Neural cell (in vitro differentiated cells): ENCODE measurements around the gene UMAD1. TPM values are rescaled to one million over a fixed set of nuclear protein-coding genes. Genes with fewer than 3 reads are reported as not detected.

Experiments
- H2AFZ ChIP-seq: fragments of 200-600, 300-800 bp; sonication (generic), shearing (Covaris generic); 2 replicates; pipeline ENCODE4 v1.6.0; 2014; ENCODE audit warnings: low read depth, mild to moderate bottlenecking, antibody characterized with exemption, low read length, moderate library complexity
- H3F3A ChIP-seq: fragments of 200-600 bp; shearing (Covaris generic); 2 replicates; pipeline ENCODE4 v1.6.1; 2016; ENCODE audit warnings: mild to moderate bottlenecking, moderate library complexity, mixed read lengths, antibody characterized with exemption, low read length; ENCODE audit not compliant: insufficient read depth, poor library complexity, severe bottlenecking
- H3K27ac ChIP-seq: fragments of 200-600, 300-800 bp; sonication (generic), shearing (Covaris generic); 2 replicates; pipeline ENCODE4 v1.5.1; 2014; ENCODE audit warnings: mild to moderate bottlenecking, low read length, moderate library complexity
- H3K27me3 ChIP-seq: fragments of 300-800, 200-600 bp; sonication (generic), shearing (Covaris generic); 2 replicates; pipeline ENCODE4 v1.6.0; 2014; ENCODE audit warnings: mild to moderate bottlenecking, low read depth, low read length, moderate library complexity; ENCODE audit not compliant: insufficient read depth
- H3K36me3 ChIP-seq: fragments of 300-800, 200-600 bp; sonication (generic), shearing (Covaris generic); 2 replicates; pipeline ENCODE4 v1.5.1; 2014; ENCODE audit warnings: mild to moderate bottlenecking, antibody characterized with exemption, low read length, moderate library complexity; ENCODE audit not compliant: insufficient read depth
- H3K4me2 ChIP-seq: fragments of 300-800, 200-600 bp; sonication (generic), shearing (Covaris generic); 2 replicates; pipeline ENCODE4 v1.6.0; 2014; ENCODE audit warnings: mild to moderate bottlenecking, low read length
- H3K4me3 ChIP-seq: fragments of 300-800, 200-600 bp; sonication (generic), shearing (Covaris generic); 2 replicates; pipeline ENCODE4 v1.5.1; 2014; ENCODE audit warnings: mild to moderate bottlenecking, low read length, moderate library complexity
- H3K79me2 ChIP-seq: fragments of 200-600 bp; shearing (Covaris generic); replicated peaks from 2 replicates; pipeline ENCODE4 v1.6.0; 2014; ENCODE audit warnings: mild to moderate bottlenecking, low read length, moderate library complexity; ENCODE audit not compliant: insufficient read depth
- H3K9ac ChIP-seq: fragments of 300-800, 200-600 bp; sonication (generic), shearing (Covaris generic); 2 replicates; pipeline ENCODE4 v1.6.1; 2016; ENCODE audit warnings: mild to moderate bottlenecking, low read length, mixed read lengths
- H3K9me2 ChIP-seq: fragments of 200-600 bp; shearing (Covaris generic); 2 replicates; pipeline ENCODE4 v1.6.1; 2016; ENCODE audit warnings: mild to moderate bottlenecking, low read length, mixed read lengths; ENCODE audit not compliant: insufficient read depth
- H3K9me3 ChIP-seq: fragments of 200-600, 300-800 bp; sonication (generic), shearing (Covaris generic); 2 replicates; pipeline ENCODE4 v1.6.1; 2016; ENCODE audit warnings: mild to moderate bottlenecking, mixed run types, low read length, moderate library complexity, mixed read lengths
- H4K20me1 ChIP-seq: fragments of 200-600 bp; shearing (Covaris generic); 2 replicates; pipeline ENCODE4 v1.6.1; 2016; ENCODE audit warnings: mild to moderate bottlenecking, mixed run types; ENCODE audit not compliant: insufficient read depth
- EP300 ChIP-seq: fragments of 450-650 bp; conservative IDR thresholded peaks from 2 replicates; pipeline ENCODE4 v1.6.1; 2014; ENCODE audit warnings: antibody characterized with exemption, mild to moderate bottlenecking, moderate library complexity; ENCODE audit not compliant: poor library complexity, severe bottlenecking
- EZH2 ChIP-seq: fragments of 200-600, 300-800 bp; shearing (Covaris generic), sonication (generic); IDR thresholded peaks from 2 replicates; pipeline ENCODE4 v1.6.1; 2014; ENCODE audit warnings: antibody characterized with exemption, low read length, borderline replicate concordance, mild to moderate bottlenecking; ENCODE audit not compliant: insufficient read depth, poor library complexity, severe bottlenecking
- MXI1 ChIP-seq: fragments of 450-650 bp; conservative IDR thresholded peaks from 2 replicates; pipeline ENCODE4 v1.6.1; 2014; ENCODE audit warnings: antibody characterized with exemption, mild to moderate bottlenecking; ENCODE audit not compliant: poor library complexity, severe bottlenecking
- POLR2AphosphoS5 ChIP-seq: IDR thresholded peaks from 2 replicates; pipeline ENCODE4 v1.6.1; 2012
- RAD21 ChIP-seq: fragments of 450-650 bp; conservative IDR thresholded peaks from 2 replicates; pipeline ENCODE4 v1.6.1; 2014; ENCODE audit warnings: antibody characterized with exemption, mild to moderate bottlenecking, moderate library complexity
- SMC3 ChIP-seq: fragments of 450-650 bp; conservative IDR thresholded peaks from 2 replicates; pipeline ENCODE4 v1.6.1; 2014; ENCODE audit warnings: antibody characterized with exemption, mild to moderate bottlenecking, moderate library complexity; ENCODE audit not compliant: poor library complexity
- TAF1 ChIP-seq: IDR thresholded peaks from 2 replicates; pipeline ENCODE4 v1.6.1; 2012; ENCODE audit warnings: low read depth
- polyA plus RNA-seq: library from polyadenylated mRNA; depleted of rRNA; stranded (reverse); fragments of >200 nt; gene quantifications from 2 replicates; pipeline ENCODE4 v1.2.3, GENCODE V29; 2014
- TF ChIP-seq, protein P1 (sequence below): IDR thresholded peaks from 2 replicates; pipeline ENCODE4 v1.6.1; 2012; ENCODE audit warnings: borderline replicate concordance
- TF ChIP-seq, protein P2 (sequence below): fragments of 450-650 bp; IDR thresholded peaks from 2 replicates; pipeline ENCODE4 v1.5.1; 2014; ENCODE audit warnings: antibody characterized with exemption, mild to moderate bottlenecking, moderate library complexity; ENCODE audit not compliant: poor library complexity, severe bottlenecking

UMAD1 gene
- polyA plus RNA-seq, 1 donor from 2014 or later = 14.7 TPM

DNA sequence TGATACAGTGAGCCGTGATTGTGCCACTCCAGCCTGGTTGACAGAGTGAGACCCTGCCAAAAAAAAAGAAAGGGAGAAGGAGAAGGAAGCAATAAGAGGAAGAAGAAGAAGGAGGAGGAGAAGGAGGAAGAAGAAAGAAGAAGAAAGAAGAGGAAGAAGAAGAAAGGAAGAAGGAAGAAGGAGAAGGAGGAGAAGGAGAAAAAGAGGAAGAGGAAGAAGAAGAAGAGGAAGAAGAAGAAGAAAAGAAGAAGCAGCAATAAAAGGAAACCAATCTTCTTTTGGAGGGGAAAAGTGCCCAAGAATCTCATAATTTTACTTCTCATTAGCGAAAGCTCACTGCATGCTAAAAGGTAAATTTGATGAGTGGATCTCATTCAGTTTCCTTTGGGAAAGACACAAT lies 242.3 kb downstream of the UMAD1 start:
- Histone ChIP-seq H3K4me2 (no peak overlapping the region), H3K79me2 (no peaks in the 10 kb centered on the region), H3K36me3 (no peaks in the 10 kb centered on the region), H2AFZ (no peak overlapping the region), H3K27ac (no peak overlapping the region), H3K9me3 (no peaks in the 10 kb centered on the region), H3K27me3 (no peaks in the 10 kb centered on the region), H3K9ac (no peak overlapping the region), H3K9me2 (no peaks in the 10 kb centered on the region), H3F3A (no peaks in the 10 kb centered on the region), H3K4me3 (no peak overlapping the region), H4K20me1 (no peaks in the 10 kb centered on the region)
- TF ChIP-seq TAF1 (no peak), POLR2AphosphoS5 (no peak), SMC3 (no peak), MXI1 (no peak), EZH2 (no peak), RAD21 (no peak)

DNA sequence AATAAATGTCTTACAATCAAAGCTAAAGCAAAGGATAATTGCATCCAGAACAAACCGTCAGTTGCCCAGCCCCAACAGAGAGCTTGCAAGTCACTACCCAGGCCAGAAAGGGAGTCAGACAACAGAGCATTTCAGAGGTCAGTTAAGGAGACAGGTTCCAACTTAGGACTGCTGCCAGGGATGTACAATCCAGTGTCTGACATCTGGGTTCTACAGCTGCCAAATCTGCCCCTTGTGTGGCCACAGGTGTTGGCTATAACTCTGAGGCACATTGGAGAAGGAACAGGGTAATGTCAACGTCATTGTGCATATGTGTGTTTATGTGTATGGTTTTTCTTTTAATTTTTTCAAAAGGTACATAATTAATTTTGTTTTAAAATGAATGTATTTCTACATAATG lies 242.8 kb downstream of the UMAD1 start:
- TF ChIP-seq POLR2AphosphoS5 (no peak), MXI1 (no peak), EP300 (no peak), TAF1 (no peak), EZH2 (no peak), RAD21 (no peak), SMC3 (no peak)
- TF ChIP-seq, protein P1, sequence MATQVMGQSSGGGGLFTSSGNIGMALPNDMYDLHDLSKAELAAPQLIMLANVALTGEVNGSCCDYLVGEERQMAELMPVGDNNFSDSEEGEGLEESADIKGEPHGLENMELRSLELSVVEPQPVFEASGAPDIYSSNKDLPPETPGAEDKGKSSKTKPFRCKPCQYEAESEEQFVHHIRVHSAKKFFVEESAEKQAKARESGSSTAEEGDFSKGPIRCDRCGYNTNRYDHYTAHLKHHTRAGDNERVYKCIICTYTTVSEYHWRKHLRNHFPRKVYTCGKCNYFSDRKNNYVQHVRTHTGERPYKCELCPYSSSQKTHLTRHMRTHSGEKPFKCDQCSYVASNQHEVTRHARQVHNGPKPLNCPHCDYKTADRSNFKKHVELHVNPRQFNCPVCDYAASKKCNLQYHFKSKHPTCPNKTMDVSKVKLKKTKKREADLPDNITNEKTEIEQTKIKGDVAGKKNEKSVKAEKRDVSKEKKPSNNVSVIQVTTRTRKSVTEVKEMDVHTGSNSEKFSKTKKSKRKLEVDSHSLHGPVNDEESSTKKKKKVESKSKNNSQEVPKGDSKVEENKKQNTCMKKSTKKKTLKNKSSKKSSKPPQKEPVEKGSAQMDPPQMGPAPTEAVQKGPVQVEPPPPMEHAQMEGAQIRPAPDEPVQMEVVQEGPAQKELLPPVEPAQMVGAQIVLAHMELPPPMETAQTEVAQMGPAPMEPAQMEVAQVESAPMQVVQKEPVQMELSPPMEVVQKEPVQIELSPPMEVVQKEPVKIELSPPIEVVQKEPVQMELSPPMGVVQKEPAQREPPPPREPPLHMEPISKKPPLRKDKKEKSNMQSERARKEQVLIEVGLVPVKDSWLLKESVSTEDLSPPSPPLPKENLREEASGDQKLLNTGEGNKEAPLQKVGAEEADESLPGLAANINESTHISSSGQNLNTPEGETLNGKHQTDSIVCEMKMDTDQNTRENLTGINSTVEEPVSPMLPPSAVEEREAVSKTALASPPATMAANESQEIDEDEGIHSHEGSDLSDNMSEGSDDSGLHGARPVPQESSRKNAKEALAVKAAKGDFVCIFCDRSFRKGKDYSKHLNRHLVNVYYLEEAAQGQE = no peak
- TF ChIP-seq, protein P2, sequence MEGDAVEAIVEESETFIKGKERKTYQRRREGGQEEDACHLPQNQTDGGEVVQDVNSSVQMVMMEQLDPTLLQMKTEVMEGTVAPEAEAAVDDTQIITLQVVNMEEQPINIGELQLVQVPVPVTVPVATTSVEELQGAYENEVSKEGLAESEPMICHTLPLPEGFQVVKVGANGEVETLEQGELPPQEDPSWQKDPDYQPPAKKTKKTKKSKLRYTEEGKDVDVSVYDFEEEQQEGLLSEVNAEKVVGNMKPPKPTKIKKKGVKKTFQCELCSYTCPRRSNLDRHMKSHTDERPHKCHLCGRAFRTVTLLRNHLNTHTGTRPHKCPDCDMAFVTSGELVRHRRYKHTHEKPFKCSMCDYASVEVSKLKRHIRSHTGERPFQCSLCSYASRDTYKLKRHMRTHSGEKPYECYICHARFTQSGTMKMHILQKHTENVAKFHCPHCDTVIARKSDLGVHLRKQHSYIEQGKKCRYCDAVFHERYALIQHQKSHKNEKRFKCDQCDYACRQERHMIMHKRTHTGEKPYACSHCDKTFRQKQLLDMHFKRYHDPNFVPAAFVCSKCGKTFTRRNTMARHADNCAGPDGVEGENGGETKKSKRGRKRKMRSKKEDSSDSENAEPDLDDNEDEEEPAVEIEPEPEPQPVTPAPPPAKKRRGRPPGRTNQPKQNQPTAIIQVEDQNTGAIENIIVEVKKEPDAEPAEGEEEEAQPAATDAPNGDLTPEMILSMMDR = no peak
- no peak overlapping the region for H3K4me2 ChIP-seq
- no peaks in the 10 kb centered on the region for H3K9me2 ChIP-seq
- H2AFZ ChIP-seq = no peak overlapping the region
- H3K27ac ChIP-seq = no peak overlapping the region
- no peak overlapping the region for H3K4me3 ChIP-seq
- no peak overlapping the region for H3K9ac ChIP-seq
- no peaks in the 10 kb centered on the region for H4K20me1 ChIP-seq
- H3K9me3 ChIP-seq = no peaks in the 10 kb centered on the region
- no peaks in the 10 kb centered on the region for H3K36me3 ChIP-seq
- no peaks in the 10 kb centered on the region for H3K79me2 ChIP-seq
- no peaks in the 10 kb centered on the region for H3F3A ChIP-seq
- no peaks in the 10 kb centered on the region for H3K27me3 ChIP-seq
